ENCODE results near the gene CDC42EP5. TPM values are rescaled to one million over a fixed set of nuclear protein-coding genes. Genes with fewer than 3 reads are reported as not detected.

Gene CDC42EP5
- total RNA-seq, 2 experiments from 2014 or later = not detected

DNA sequence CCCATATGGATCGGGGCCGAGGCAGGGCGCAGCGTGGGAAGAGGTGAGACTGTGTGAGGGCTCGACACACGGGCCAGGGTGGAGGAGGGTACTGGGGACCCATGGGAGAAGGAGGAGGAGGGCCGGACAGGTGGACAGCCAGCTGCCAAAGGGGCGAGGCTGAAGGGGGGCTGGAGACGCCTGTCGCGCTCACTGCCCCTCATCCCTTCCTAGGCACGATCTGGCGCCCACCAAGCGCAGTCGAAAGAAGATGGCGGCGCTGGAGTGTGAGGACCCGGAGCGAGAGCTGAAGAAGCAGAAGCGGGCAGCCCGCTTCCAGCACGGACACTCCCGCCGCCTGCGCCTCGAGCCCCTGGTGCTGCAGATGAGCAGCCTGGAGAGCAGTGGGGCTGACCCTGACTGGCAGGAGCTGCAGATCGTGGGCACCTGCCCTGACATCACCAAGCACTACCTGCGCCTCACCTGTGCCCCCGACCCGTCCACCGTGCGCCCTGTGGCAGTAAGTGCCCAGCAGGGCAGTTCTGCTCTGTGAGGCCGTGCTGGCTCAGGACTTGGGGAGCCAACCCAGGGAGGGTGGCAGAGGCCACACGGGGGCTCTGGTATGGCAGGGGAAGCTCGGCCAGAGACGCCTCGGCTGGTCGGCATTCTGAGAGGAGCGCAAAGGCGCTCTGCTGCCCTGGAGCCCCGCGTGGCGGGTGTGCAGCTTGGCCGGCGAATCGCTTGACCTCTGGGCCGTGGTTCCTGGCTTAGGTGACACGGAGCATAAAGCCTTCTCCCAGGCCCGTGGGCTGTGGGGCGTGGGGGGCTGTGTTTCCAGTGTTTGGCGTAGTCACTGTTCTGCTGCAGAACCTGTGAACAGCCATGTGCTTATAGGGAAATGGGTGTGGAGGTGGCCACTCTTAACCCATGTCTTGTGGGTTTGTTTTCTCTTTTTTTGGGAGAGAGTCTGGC, 16.4 kb downstream of the CDC42EP5 start:
- POLR2A ChIA-PET = no interaction called here
- no peak for DNase-seq (ENCODE audit: low spot score)
- intact Hi-C loops (cut with micrococcal nuclease; ENCODE audit: unreplicated experiment) = no loop called here
- Histone ChIP-seq H2AFZ (ENCODE audit: low read length) (no peak overlapping the region), H3K9me2 (ENCODE audit: insufficient read depth, low read length) (no peaks in the 10 kb centered on the region), H3K4me1 (ENCODE audit: insufficient read depth, low read length, poor library complexity, severe bottlenecking) (peaks cover under 1% of the 10 kb centered on the region), H4K20me1 (ENCODE audit: insufficient read depth, low read length) (peaks cover 3% of the 10 kb centered on the region), H3K27ac (ENCODE audit: low read depth, low read length, poor library complexity, severe bottlenecking) (no peak overlapping the region), H3K79me2 (ENCODE audit: insufficient read depth, low read depth, low read length) (peaks cover 5% of the 10 kb centered on the region), H3K4me2 (ENCODE audit: low read length) (no peak overlapping the region), H3K36me3 (ENCODE audit: insufficient read depth, low read length) (peaks cover 96% of the 10 kb centered on the region), H3K4me3 (ENCODE audit: low read depth, low read length, poor library complexity, severe bottlenecking) (no peak overlapping the region), H3K9me3 (ENCODE audit: low read length) (no peaks in the 10 kb centered on the region)
- CTCF ChIA-PET (ENCODE audit: unreplicated experiment) = no interaction called here
- TF ChIP-seq, protein P1, sequence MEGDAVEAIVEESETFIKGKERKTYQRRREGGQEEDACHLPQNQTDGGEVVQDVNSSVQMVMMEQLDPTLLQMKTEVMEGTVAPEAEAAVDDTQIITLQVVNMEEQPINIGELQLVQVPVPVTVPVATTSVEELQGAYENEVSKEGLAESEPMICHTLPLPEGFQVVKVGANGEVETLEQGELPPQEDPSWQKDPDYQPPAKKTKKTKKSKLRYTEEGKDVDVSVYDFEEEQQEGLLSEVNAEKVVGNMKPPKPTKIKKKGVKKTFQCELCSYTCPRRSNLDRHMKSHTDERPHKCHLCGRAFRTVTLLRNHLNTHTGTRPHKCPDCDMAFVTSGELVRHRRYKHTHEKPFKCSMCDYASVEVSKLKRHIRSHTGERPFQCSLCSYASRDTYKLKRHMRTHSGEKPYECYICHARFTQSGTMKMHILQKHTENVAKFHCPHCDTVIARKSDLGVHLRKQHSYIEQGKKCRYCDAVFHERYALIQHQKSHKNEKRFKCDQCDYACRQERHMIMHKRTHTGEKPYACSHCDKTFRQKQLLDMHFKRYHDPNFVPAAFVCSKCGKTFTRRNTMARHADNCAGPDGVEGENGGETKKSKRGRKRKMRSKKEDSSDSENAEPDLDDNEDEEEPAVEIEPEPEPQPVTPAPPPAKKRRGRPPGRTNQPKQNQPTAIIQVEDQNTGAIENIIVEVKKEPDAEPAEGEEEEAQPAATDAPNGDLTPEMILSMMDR (conservative IDR thresholded peaks at IDR 0.05; ENCODE audit: low read length) = no peak
- TF ChIP-seq EZH2phosphoT487 (IDR thresholded peaks at IDR 0.05; ENCODE audit: borderline replicate concordance, low read depth, low read length) = no peak
- no TSS peak for BruUV-seq (replicated peaks)

DNA sequence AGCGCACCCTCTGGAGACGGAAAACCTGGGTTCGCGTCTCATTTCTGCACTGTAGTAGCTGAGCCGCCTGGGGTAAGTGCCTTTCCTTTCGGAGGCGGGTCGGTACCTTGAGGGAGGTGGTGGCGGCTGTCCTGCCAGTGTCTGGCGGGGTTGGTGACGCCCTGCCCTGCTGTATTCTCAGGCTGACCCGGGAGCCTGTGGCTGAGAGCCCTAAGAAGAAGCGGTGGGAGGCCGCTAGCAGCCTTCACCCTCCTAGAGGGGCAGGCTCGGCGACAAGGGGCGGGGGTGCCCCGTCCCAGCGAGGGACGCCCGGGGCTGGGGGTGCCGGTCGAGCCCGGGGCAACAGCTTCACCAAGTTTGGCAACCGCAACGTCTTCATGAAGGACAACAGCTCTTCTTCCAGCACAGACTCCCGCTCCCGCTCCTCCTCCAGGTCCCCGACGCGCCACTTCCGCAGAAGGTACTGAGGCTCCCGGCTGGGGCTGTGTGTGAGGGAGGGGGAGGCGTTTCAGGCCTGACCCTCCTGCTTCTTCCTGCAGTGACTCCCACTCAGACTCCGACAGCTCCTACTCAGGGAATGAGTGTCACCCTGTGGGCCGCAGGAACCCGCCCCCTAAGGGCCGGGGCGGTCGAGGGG, 17.2 kb downstream of the CDC42EP5 start:
- DNase-seq (ENCODE audit: low spot score) = no peak
- Histone ChIP-seq H3K4me2 (ENCODE audit: low read length) (no peak overlapping the region), H3K36me3 (ENCODE audit: insufficient read depth, low read length) (peaks cover 97% of the 10 kb centered on the region), H2AFZ (ENCODE audit: low read length) (no peak overlapping the region), H3K4me1 (ENCODE audit: insufficient read depth, low read length, poor library complexity, severe bottlenecking) (peaks cover 5% of the 10 kb centered on the region), H4K20me1 (ENCODE audit: insufficient read depth, low read length) (peaks cover 11% of the 10 kb centered on the region), H3K79me2 (ENCODE audit: insufficient read depth, low read depth, low read length) (peaks cover 13% of the 10 kb centered on the region), H3K4me3 (ENCODE audit: low read depth, low read length, poor library complexity, severe bottlenecking) (no peak overlapping the region), H3K27ac (ENCODE audit: low read depth, low read length, poor library complexity, severe bottlenecking) (no peak overlapping the region), H3K9me2 (ENCODE audit: insufficient read depth, low read length) (no peaks in the 10 kb centered on the region), H3K9me3 (ENCODE audit: low read length) (no peaks in the 10 kb centered on the region)
- ChIA-PET POLR2A (no interaction called here), CTCF (ENCODE audit: unreplicated experiment) (no interaction called here)
- intact Hi-C loops (cut with micrococcal nuclease; ENCODE audit: unreplicated experiment) = no loop called here
- no peak for TF ChIP-seq EZH2phosphoT487 (IDR thresholded peaks at IDR 0.05; ENCODE audit: borderline replicate concordance, low read depth, low read length)
- TF ChIP-seq, protein P1 (conservative IDR thresholded peaks at IDR 0.05; ENCODE audit: low read length) = no peak
- BruUV-seq (replicated peaks) = no TSS peak

All from OCI-LY7 (cell line).